IMR-90 (cell line): ENCODE measurements around the gene TAL1. TPM values are rescaled to one million over a fixed set of nuclear protein-coding genes. Genes with fewer than 3 reads are reported as not detected.

Experiments
- ATAC-seq: fragments of 200-7000 bp; cut with Tn5 transposase; 2 replicates; pipeline ENCODE4 v1.9.1; 2020; ENCODE audit warnings: low read depth, mild to moderate bottlenecking, moderate library complexity
- BruUV-seq: library from RNA; stranded (reverse); fragments of 400-500 nt; replicated peaks from 2 replicates; lab custom pipeline; 2021; lab: Mats Ljungman, UMichigan
- CTCF ChIA-PET: fragments of 300-600 bp; formaldehyde crosslinking; extraction: SDS; loops from one replicate; lab custom pipeline; 2021; ENCODE audit warnings: antibody characterized with exemption; lab: Yijun Ruan, JAX
- POLR2A ChIA-PET: fragments of 300-600 bp; sonication (Branson Sonifier 250); formaldehyde crosslinking; loops from one replicate; lab custom pipeline; 2022; ENCODE audit warnings: antibody characterized with exemption; ENCODE audit not compliant: unreplicated experiment; lab: Charles Lee
- DNase-seq: peaks from one replicate; pipeline ENCODE4 v3.0.0; 2013
- H2AFZ ChIP-seq: replicated peaks from 2 replicates; pipeline ENCODE3; 2013; ENCODE audit warnings: low read length, mild to moderate bottlenecking; ENCODE audit not compliant: poor library complexity
- H2AK5ac ChIP-seq: 2 replicates; pipeline ENCODE4 v1.6.1; 2013; ENCODE audit warnings: low read depth, low read length, inconsistent platforms
- H2AK9ac ChIP-seq: replicated peaks from 2 replicates; pipeline ENCODE3; 2013; ENCODE audit warnings: mild to moderate bottlenecking, low read depth, low read length, moderate library complexity; ENCODE audit not compliant: poor library complexity
- H2BK120ac ChIP-seq: 2 replicates; pipeline ENCODE4 v1.6.1; 2013; ENCODE audit warnings: low read depth, low read length, inconsistent platforms
- H2BK15ac ChIP-seq: 3 replicates; pipeline ENCODE4 v1.6.1; 2013; ENCODE audit warnings: low read depth, low read length, inconsistent platforms
- H2BK20ac ChIP-seq: 2 replicates; pipeline ENCODE4 v1.6.1; 2013; ENCODE audit warnings: low read depth, mild to moderate bottlenecking, inconsistent platforms, low read length, moderate library complexity
- H2BK5ac ChIP-seq: 2 replicates; pipeline ENCODE4 v1.6.1; 2013; ENCODE audit warnings: mild to moderate bottlenecking, low read depth, low read length, inconsistent platforms; ENCODE audit not compliant: poor library complexity, severe bottlenecking
- H3K14ac ChIP-seq: replicated peaks from 2 replicates; pipeline ENCODE4 v1.6.1; 2013; ENCODE audit warnings: low read depth, low read length, inconsistent platforms
- H3K18ac ChIP-seq: 2 replicates; pipeline ENCODE4 v1.6.1; 2013; ENCODE audit warnings: low read depth, low read length, control low read depth
- H3K23ac ChIP-seq: 2 replicates; pipeline ENCODE4 v1.6.1; 2013; ENCODE audit warnings: low read depth, low read length, inconsistent platforms
- H3K27ac ChIP-seq: 2 replicates; pipeline ENCODE4 v1.5.1; 2013; ENCODE audit warnings: mild to moderate bottlenecking, control low read depth, low read length; ENCODE audit not compliant: insufficient read depth
- H3K27me3 ChIP-seq: 2 replicates; pipeline ENCODE4 v1.6.1; 2013; ENCODE audit warnings: low read length; ENCODE audit not compliant: control insufficient read depth, insufficient read depth
- H3K36me3 ChIP-seq: 2 replicates; pipeline ENCODE4 v1.6.1; 2013; ENCODE audit warnings: low read length, mixed read lengths; ENCODE audit not compliant: control insufficient read depth, insufficient read depth
- H3K4ac ChIP-seq: 2 replicates; pipeline ENCODE4 v1.6.1; 2013; ENCODE audit warnings: low read depth, low read length, inconsistent platforms
- H3K4me1 ChIP-seq: 2 replicates; pipeline ENCODE4 v1.6.1; 2013; ENCODE audit warnings: low read length, mixed read lengths; ENCODE audit not compliant: control insufficient read depth, insufficient read depth
- H3K4me2 ChIP-seq: 2 replicates; pipeline ENCODE4 v1.6.1; 2013; ENCODE audit warnings: low read depth, mild to moderate bottlenecking, control low read depth, low read length, moderate library complexity
- H3K4me3 ChIP-seq: 2 replicates; pipeline ENCODE4 v1.5.1; 2013; ENCODE audit warnings: low read depth, mild to moderate bottlenecking, control low read depth, low read length, moderate library complexity; ENCODE audit not compliant: insufficient read depth
- H3K56ac ChIP-seq: 2 replicates; pipeline ENCODE4 v1.6.1; 2013; ENCODE audit warnings: low read length, inconsistent platforms; ENCODE audit not compliant: insufficient read depth; ENCODE audit errors: extremely low read depth
- H3K79me1 ChIP-seq, 2 experiments: 2 replicates each; pipeline ENCODE4 v1.6.1; 2013; ENCODE audit warnings: low read length in 2 of 2, inconsistent platforms in 1 of 2, low read depth in 1 of 2
- H3K9ac ChIP-seq: 2 replicates; pipeline ENCODE4 v1.6.1; 2013; ENCODE audit warnings: low read depth, low read length, control low read depth
- H3K9me1 ChIP-seq: 2 replicates; pipeline ENCODE4 v1.6.1; 2013; ENCODE audit warnings: low read length, inconsistent platforms; ENCODE audit not compliant: insufficient read depth
- H3K9me3 ChIP-seq: 2 replicates; pipeline ENCODE4 v1.6.1; 2013; ENCODE audit warnings: low read length; ENCODE audit not compliant: control insufficient read depth, insufficient read depth
- H4K20me1 ChIP-seq: 2 replicates; pipeline ENCODE4 v1.6.1; 2013; ENCODE audit warnings: low read length, inconsistent platforms; ENCODE audit not compliant: insufficient read depth
- H4K5ac ChIP-seq: 2 replicates; pipeline ENCODE4 v1.6.1; 2013; ENCODE audit warnings: mild to moderate bottlenecking, low read depth, low read length, control low read depth
- H4K8ac ChIP-seq, 2 experiments: 2 replicates each; pipeline ENCODE4 v1.6.1; 2013; ENCODE audit warnings: low read depth in 2 of 2, low read length in 2 of 2, control low read depth in 1 of 2, inconsistent platforms in 1 of 2
- H4K91ac ChIP-seq: 2 replicates; pipeline ENCODE4 v1.6.1; 2013; ENCODE audit warnings: low read depth, low read length, inconsistent platforms; ENCODE audit not compliant: insufficient read depth
- BHLHE40 ChIP-seq: fragments of 150-350 bp; IDR thresholded peaks from 2 replicates; pipeline ENCODE4 v1.6.1; 2016; ENCODE audit warnings: mild to moderate bottlenecking, low read depth, low read length
- CEBPB ChIP-seq: IDR thresholded peaks from 2 replicates; pipeline ENCODE4 v1.6.1; 2012; ENCODE audit warnings: low read depth, low read length, improper control_type of control experiment
- CHD1 ChIP-seq: IDR thresholded peaks from 2 replicates; pipeline ENCODE4 v1.6.1; 2012; ENCODE audit warnings: low read depth, low read length, improper control_type of control experiment
- CTCF ChIP-seq: conservative IDR thresholded peaks from 2 replicates; pipeline ENCODE4 v1.5.1; 2012; ENCODE audit warnings: mild to moderate bottlenecking, low read depth, low read length, improper control_type of control experiment
- ELK1 ChIP-seq: fragments of 150-350 bp; IDR thresholded peaks from 2 replicates; pipeline ENCODE4 v1.6.1; 2016; ENCODE audit warnings: low read depth, mild to moderate bottlenecking, low read length, moderate library complexity, borderline replicate concordance
- FOS ChIP-seq: fragments of 150-350 bp; IDR thresholded peaks from 2 replicates; pipeline ENCODE4 v1.6.1; 2016; ENCODE audit warnings: low read depth, low read length
- MAFK ChIP-seq: IDR thresholded peaks from 2 replicates; pipeline ENCODE4 v1.6.1; 2012; ENCODE audit warnings: low read depth, low read length, improper control_type of control experiment
- MAZ ChIP-seq: IDR thresholded peaks from 2 replicates; pipeline ENCODE4 v1.6.1; 2012; ENCODE audit warnings: low read depth, mild to moderate bottlenecking, low read length, improper control_type of control experiment, moderate library complexity, borderline replicate concordance
- MXI1 ChIP-seq: IDR thresholded peaks from 2 replicates; pipeline ENCODE4 v1.6.1; 2012; ENCODE audit warnings: low read depth, mild to moderate bottlenecking, low read length, moderate library complexity, borderline replicate concordance
- NFE2L2 ChIP-seq: fragments of 150-350 bp; IDR thresholded peaks from 2 replicates; pipeline ENCODE4 v1.6.1; 2016; ENCODE audit warnings: low read depth, mild to moderate bottlenecking, low read length
- POLR2A ChIP-seq: IDR thresholded peaks from 2 replicates; pipeline ENCODE4 v1.6.1; 2012; ENCODE audit warnings: mild to moderate bottlenecking, low read depth, low read length
- RAD21 ChIP-seq: IDR thresholded peaks from 2 replicates; pipeline ENCODE4 v1.6.1; 2012; ENCODE audit warnings: low read length, improper control_type of control experiment
- RCOR1 ChIP-seq: IDR thresholded peaks from 2 replicates; pipeline ENCODE4 v1.6.1; 2012; ENCODE audit warnings: mild to moderate bottlenecking, low read length, improper control_type of control experiment; ENCODE audit not compliant: insufficient replicate concordance
- RFX5 ChIP-seq: IDR thresholded peaks from 2 replicates; pipeline ENCODE4 v1.8.0; 2012; ENCODE audit warnings: low read depth, mild to moderate bottlenecking, low read length, moderate library complexity
- SMC3 ChIP-seq: fragments of 150-350 bp; IDR thresholded peaks from 2 replicates; pipeline ENCODE4 v1.6.1; 2016; ENCODE audit warnings: low read depth, mild to moderate bottlenecking, antibody characterized with exemption, low read length, moderate library complexity
- USF2 ChIP-seq: fragments of 150-350 bp; IDR thresholded peaks from 2 replicates; pipeline ENCODE4 v1.6.1; 2017; ENCODE audit warnings: mild to moderate bottlenecking, antibody characterized with exemption, low read length, low read depth
- WGBS, 2 experiments: methylation state at CpG; one replicate each; pipeline versions ENCODE4 v1.1.5 to v1.1.7; 2013; ENCODE audit warnings: missing lambda C conversion rate in 2 of 2; ENCODE audit not compliant: insufficient read length in 1 of 2; ENCODE audit errors: extremely low coverage in 2 of 2; 5-methylcytosine and 5-hydroxymethylcytosine counted together
- dilution Hi-C: fragments of 300-500 bp; cut with HindIII; formaldehyde crosslinking; loops from one replicate; pipeline ENCODE4 v1.14.3; 2018; ENCODE audit warnings: low sequenced_read_pairs; ENCODE audit not compliant: unreplicated experiment
- in situ Hi-C: fragments of 300-500 bp; cut with MboI; formaldehyde crosslinking; loops from 3 replicates; pipeline ENCODE4 v1.14.3; 2019; ENCODE audit warnings: low sequenced_read_pairs, inconsistent platforms, mixed read lengths
- intact Hi-C: fragments of 100-400 bp; cut with micrococcal nuclease; formaldehyde crosslinking; loops from 2 replicates; pipeline ENCODE4 v1.10.0; 2022
- polyA plus RNA-seq, 3 experiments: library from polyadenylated mRNA; depleted of rRNA; stranded (reverse); fragments of >200 nt; gene quantifications; 2 replicates each; pipeline ENCODE4 v1.2.3, GENCODE V29; 2012; ENCODE audit warnings: low replicate concordance in 1 of 3
- total RNA-seq: library from RNA; depleted of rRNA; stranded (reverse); fragments of >200 nt; gene quantifications from 2 replicates; pipeline ENCODE4 v1.2.3, GENCODE V29; 2012

Gene TAL1
- total and polyA plus RNA-seq, 2 of the 4 experiments (the other 2 are of a cell fraction), result not detected

- POLR2A ChIA-PET, result no interaction called here
- Histone ChIP-seq H2BK120ac (no peak overlapping the region), H4K91ac (no peak overlapping the region), H2BK15ac (no peak overlapping the region), H2BK5ac (no peak overlapping the region), H4K5ac (no peak overlapping the region), H3K56ac (no peak overlapping the region), H4K20me1 (no peaks in the 10 kb centered on the region), H3K79me1 (no peaks in the 10 kb centered on the region), H4K8ac (no peak overlapping the region), H3K9ac (no peak overlapping the region), H2AFZ (no peak overlapping the region), H2BK20ac (no peak overlapping the region), H3K9me1 (no peaks in the 10 kb centered on the region), H3K4me2 (no peak overlapping the region), H2AK9ac (no peak overlapping the region), H2AK5ac (no peak overlapping the region), H3K14ac (no peak overlapping the region), H3K4ac (no peak overlapping the region), H3K27ac (no peak overlapping the region), H3K27me3 (peaks cover 14% of the 10 kb centered on the region), H3K23ac (no peak overlapping the region), H3K18ac (no peak overlapping the region), H3K4me3 (no peak overlapping the region), H3K36me3 (no peaks in the 10 kb centered on the region), H3K4me1 (no peaks in the 10 kb centered on the region), H3K9me3 (no peaks in the 10 kb centered on the region)
- dilution Hi-C loops (no loop called here), in situ Hi-C loops (no loop called here), intact Hi-C loops (no loop called here)
- CTCF ChIA-PET, result no interaction called here
- no peak for ATAC-seq
- BruUV-seq, result no TSS peak
- no peak for DNase-seq
- WGBS, 2 experiments, result 47% methylated on average over 2 of the region's 3 CpGs; no CpG with 5 or more reads in 1 of the 2 experiments
- no peak for TF ChIP-seq RCOR1
- TF ChIP-seq MAFK, result no peak
- TF ChIP-seq MAZ, result no peak
- no peak for TF ChIP-seq USF2
- TF ChIP-seq ELK1, result no peak
- no peak for TF ChIP-seq CTCF
- no peak for TF ChIP-seq BHLHE40
- no peak for TF ChIP-seq CEBPB
- TF ChIP-seq RFX5, result no peak
- TF ChIP-seq NFE2L2, result no peak
- TF ChIP-seq FOS, result no peak
- TF ChIP-seq POLR2A, result no peak
- no peak for TF ChIP-seq RAD21
- no peak for TF ChIP-seq MXI1
- no peak for TF ChIP-seq CHD1
- TF ChIP-seq SMC3, result no peak
Measured at GRCh38 chr1:47214549-47214948, 17.5 kb downstream of the TAL1 start.
